DND-41 (cell line): ENCODE results near the gene SIX6.

Experiments
- ATAC-seq: fragments of 200-7000 bp; cut with Tn5 transposase; 3 replicates; pipeline ENCODE4 v1.9.1; 2021; ENCODE audit warnings: low read depth; ENCODE audit not compliant: insufficient read depth
- DNase-seq: peaks from one replicate; pipeline ENCODE4 v3.0.0-alpha.2; 2020
- H2AFZ ChIP-seq: 2 replicates; pipeline ENCODE4 v1.6.0; 2012; ENCODE audit warnings: low read depth, low read length
- H3K27ac ChIP-seq: 2 replicates; pipeline ENCODE4 v1.5.1; 2012; ENCODE audit warnings: low read length, inconsistent platforms
- H3K27me3 ChIP-seq: fragments of 200-600 bp; sonication (generic); 2 replicates; pipeline ENCODE4 v1.6.0; 2012; ENCODE audit warnings: low read length, mild to moderate bottlenecking, inconsistent platforms; ENCODE audit not compliant: insufficient read depth, poor library complexity
- H3K36me3 ChIP-seq: 2 replicates; pipeline ENCODE4 v1.5.1; 2012; ENCODE audit warnings: low read length, inconsistent platforms; ENCODE audit not compliant: insufficient read depth
- H3K4me1 ChIP-seq: 2 replicates; pipeline ENCODE4 v1.5.1; 2012; ENCODE audit warnings: mild to moderate bottlenecking, low read length; ENCODE audit not compliant: insufficient read depth
- H3K4me2 ChIP-seq: 2 replicates; pipeline ENCODE4 v1.6.0; 2012; ENCODE audit warnings: mild to moderate bottlenecking, moderate library complexity, low read length, inconsistent platforms; ENCODE audit not compliant: insufficient read depth
- H3K4me3 ChIP-seq, 2 experiments: fragments of 200-600 bp in 1 of 2; shearing (Covaris generic) in 1 of 2; 2 replicates each; pipeline ENCODE4 v1.5.1; 2012 to 2016; ENCODE audit warnings: inconsistent platforms in 2 of 2, low read length in 2 of 2, mild to moderate bottlenecking in 2 of 2, low read depth in 1 of 2, moderate library complexity in 1 of 2
- H3K79me2 ChIP-seq: 2 replicates; pipeline ENCODE4 v1.6.0; 2012; ENCODE audit warnings: low read length, inconsistent platforms; ENCODE audit not compliant: insufficient read depth
- H3K9ac ChIP-seq: 2 replicates; pipeline ENCODE4 v1.6.0; 2012; ENCODE audit warnings: low read depth, mild to moderate bottlenecking, inconsistent platforms, low read length, moderate library complexity
- H3K9me3 ChIP-seq: 2 replicates; pipeline ENCODE4 v1.5.1; 2012; ENCODE audit warnings: low read length, moderate library complexity, mild to moderate bottlenecking, inconsistent platforms; ENCODE audit not compliant: insufficient read depth, severe bottlenecking
- H4K20me1 ChIP-seq: 2 replicates; pipeline ENCODE4 v1.6.0; 2012; ENCODE audit warnings: low read length; ENCODE audit not compliant: insufficient read depth
- EZH2 ChIP-seq: IDR thresholded peaks from 3 replicates; pipeline ENCODE4 v1.6.1; 2012; ENCODE audit warnings: borderline replicate concordance, low read depth, mild to moderate bottlenecking, moderate library complexity, low read length, inconsistent platforms; ENCODE audit not compliant: severe bottlenecking
- TF ChIP-seq, protein P1 (sequence below): IDR thresholded peaks from 2 replicates; pipeline ENCODE4 v1.5.1; 2012; ENCODE audit warnings: borderline replicate concordance, low read length, moderate library complexity, mild to moderate bottlenecking; ENCODE audit not compliant: poor library complexity, severe bottlenecking; ENCODE audit errors: extremely low read depth

The SIX6 gene

DNA sequence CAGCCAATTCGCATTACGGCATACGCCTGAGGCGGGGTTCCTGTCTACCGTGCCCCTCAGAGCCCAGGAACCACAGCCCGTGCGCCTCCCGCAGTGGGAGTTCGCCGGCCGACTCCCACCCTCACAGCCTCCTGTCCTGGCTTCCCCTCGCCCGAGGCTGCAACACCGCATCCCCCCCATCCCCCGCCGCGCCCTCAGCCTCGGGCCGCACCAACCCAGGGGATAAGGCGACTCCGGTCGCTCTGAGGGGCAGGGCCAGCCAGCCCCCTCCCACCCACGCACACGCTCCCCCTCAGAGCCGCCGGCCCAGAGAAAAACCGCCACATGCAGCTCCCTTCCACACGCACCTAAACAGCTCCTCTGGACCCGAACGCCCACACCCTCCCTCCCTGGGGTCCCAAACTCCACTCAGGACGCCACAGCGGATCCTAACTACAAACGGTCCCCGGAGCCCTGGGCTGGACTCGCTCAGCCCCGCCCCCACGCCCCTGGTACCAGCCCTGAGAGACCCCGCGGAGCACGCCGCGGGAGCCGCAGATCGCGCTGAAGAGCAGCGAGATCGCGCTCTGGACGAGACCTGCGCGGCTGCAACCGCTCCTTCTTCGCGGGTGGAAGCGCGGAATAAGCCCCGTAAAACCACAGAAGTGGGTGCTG, 23.2 kb upstream of the SIX6 start, which contains the start of gene C14orf39:
C14orf39 (minus strand) TSS at position 466 of the 654 bp plus-strand sequence. CDS start 985 bp downstream, outside the sequence.
- Histone ChIP-seq H3K4me1 (no peaks in the 10 kb centered on the region), H3K9me3 (no peaks in the 10 kb centered on the region), H2AFZ (no peak within 1 kb of the TSS), H3K27ac (no peak within 1 kb of the TSS), H3K4me3 (no peak within 1 kb of the TSS), H3K27me3 (no peaks in the 10 kb centered on the region), H3K4me2 (no peak within 1 kb of the TSS), H3K36me3 (no peaks in the 10 kb centered on the region), H4K20me1 (no peaks in the 10 kb centered on the region), H3K79me2 (no peaks in the 10 kb centered on the region), H3K9ac (no peak within 1 kb of the TSS)
- no peak for DNase-seq
- TF ChIP-seq EZH2: no peak
- TF ChIP-seq, protein P1, sequence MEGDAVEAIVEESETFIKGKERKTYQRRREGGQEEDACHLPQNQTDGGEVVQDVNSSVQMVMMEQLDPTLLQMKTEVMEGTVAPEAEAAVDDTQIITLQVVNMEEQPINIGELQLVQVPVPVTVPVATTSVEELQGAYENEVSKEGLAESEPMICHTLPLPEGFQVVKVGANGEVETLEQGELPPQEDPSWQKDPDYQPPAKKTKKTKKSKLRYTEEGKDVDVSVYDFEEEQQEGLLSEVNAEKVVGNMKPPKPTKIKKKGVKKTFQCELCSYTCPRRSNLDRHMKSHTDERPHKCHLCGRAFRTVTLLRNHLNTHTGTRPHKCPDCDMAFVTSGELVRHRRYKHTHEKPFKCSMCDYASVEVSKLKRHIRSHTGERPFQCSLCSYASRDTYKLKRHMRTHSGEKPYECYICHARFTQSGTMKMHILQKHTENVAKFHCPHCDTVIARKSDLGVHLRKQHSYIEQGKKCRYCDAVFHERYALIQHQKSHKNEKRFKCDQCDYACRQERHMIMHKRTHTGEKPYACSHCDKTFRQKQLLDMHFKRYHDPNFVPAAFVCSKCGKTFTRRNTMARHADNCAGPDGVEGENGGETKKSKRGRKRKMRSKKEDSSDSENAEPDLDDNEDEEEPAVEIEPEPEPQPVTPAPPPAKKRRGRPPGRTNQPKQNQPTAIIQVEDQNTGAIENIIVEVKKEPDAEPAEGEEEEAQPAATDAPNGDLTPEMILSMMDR: no peak
- no peak for ATAC-seq

DNA sequence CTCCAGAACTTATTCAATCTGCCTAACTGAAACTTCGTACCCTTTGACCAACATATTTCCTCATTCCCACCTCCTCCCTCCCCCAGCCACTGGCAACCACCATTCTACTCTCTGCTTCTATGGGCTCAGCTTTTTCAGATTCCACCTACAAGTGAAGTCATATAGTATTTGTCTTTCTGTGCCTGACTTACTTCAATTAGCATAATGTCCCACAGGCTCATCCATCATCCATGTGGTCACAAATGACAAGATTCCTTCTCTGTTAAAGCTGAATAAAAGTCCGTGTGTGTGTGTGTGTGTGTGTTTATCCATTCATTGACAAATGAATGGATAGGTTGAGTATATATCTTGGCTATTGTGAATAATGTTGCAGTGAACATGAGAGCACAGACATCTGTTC, 21.7 kb upstream of the SIX6 start:
- H3K9me3 ChIP-seq: no peaks in the 10 kb centered on the region
- no peak overlapping the region for H3K9ac ChIP-seq
- H3K27me3 ChIP-seq: no peaks in the 10 kb centered on the region
- ATAC-seq (no peak), DNase-seq (no peak)
- no peak overlapping the region for H2AFZ ChIP-seq
- TF ChIP-seq, protein P1: no peak
- no peak for TF ChIP-seq EZH2
- no peak overlapping the region for H3K27ac ChIP-seq
- H3K4me1 ChIP-seq: no peaks in the 10 kb centered on the region
- H3K36me3 ChIP-seq: no peaks in the 10 kb centered on the region
- no peaks in the 10 kb centered on the region for H4K20me1 ChIP-seq
- no peak overlapping the region for H3K4me2 ChIP-seq
- no peak overlapping the region for H3K4me3 ChIP-seq
- no peaks in the 10 kb centered on the region for H3K79me2 ChIP-seq

DNA sequence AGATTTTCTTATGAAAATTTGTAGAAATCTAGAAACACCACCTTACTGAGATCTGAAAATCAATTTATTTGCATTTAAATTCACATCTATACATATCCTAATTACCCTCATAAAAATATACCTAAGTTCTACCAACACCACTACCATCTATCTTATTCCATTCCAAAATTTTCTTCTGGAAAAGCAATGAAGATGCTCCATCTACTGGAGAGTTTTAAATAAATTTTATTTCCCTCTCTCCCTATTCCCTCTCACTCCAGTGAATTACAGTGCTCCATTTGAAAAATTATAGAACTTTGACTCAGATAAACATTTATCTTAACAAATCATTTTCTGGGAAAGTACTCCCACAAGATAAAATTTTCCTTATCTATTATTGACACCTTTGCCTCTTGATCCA, 20.8 kb upstream of the SIX6 start:
- Histone ChIP-seq H3K4me3 (no peak overlapping the region), H3K36me3 (no peaks in the 10 kb centered on the region), H3K9me3 (no peaks in the 10 kb centered on the region), H3K79me2 (no peaks in the 10 kb centered on the region), H3K9ac (no peak overlapping the region), H3K27me3 (no peaks in the 10 kb centered on the region), H3K27ac (no peak overlapping the region), H3K4me1 (no peaks in the 10 kb centered on the region), H4K20me1 (no peaks in the 10 kb centered on the region), H3K4me2 (no peak overlapping the region), H2AFZ (no peak overlapping the region)
- DNase-seq (no peak), ATAC-seq (no peak)
- TF ChIP-seq EZH2: no peak

DNA sequence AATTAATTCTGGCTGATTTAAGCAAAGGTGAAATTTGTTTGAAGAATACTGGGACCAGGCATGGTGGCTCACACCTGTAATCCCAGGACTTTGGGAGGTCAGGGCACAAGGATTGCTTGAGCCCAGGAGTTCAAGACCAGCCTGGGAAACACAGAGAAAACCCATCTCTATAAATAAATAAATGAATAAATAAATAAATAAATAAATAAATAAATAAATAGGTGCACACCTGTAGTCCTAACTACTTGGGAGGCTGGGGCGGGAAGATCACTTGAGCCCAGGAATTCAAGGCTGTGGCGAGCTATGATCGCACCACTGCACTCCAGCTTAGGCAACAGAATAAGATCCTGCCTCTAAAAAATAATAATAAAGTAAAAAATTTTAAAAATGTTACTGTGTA, 18.7 kb upstream of the SIX6 start:
- H3K27me3 ChIP-seq: no peaks in the 10 kb centered on the region
- no peaks in the 10 kb centered on the region for H3K9me3 ChIP-seq
- H4K20me1 ChIP-seq: no peaks in the 10 kb centered on the region
- H3K27ac ChIP-seq: no peak overlapping the region
- TF ChIP-seq EZH2: no peak
- TF ChIP-seq, protein P1: no peak
- H3K36me3 ChIP-seq: no peaks in the 10 kb centered on the region
- H3K4me2 ChIP-seq: no peak overlapping the region
- H3K4me3 ChIP-seq: no peak overlapping the region
- ATAC-seq (no peak), DNase-seq (no peak)
- no peaks in the 10 kb centered on the region for H3K79me2 ChIP-seq
- no peaks in the 10 kb centered on the region for H3K4me1 ChIP-seq
- no peak overlapping the region for H2AFZ ChIP-seq
- H3K9ac ChIP-seq: no peak overlapping the region
